GM23338 (cell line): Measurements from ENCODE around the gene C17orf107. TPM values are rescaled to one million over a fixed set of nuclear protein-coding genes. Genes with fewer than 3 reads are reported as not detected.
A peak's percentile ranks its signal among the peaks of the same experiment; 100 is the strongest.

ENCODE experiments used
- ATAC-seq: fragments of 200-7000 bp; cut with Tn5 transposase; 3 replicates; pipeline ENCODE4 v1.9.1; 2020
- DNase-seq: peaks from one replicate; pipeline ENCODE4 v3.0.0-alpha.2; 2015; ENCODE audit warnings: low spot score
- H2AFZ ChIP-seq: fragments of 200-600 bp; sonication (generic); 2 replicates; pipeline ENCODE4 v1.8.0; 2016; ENCODE audit warnings: antibody characterized with exemption, mild to moderate bottlenecking, moderate library complexity
- H3F3A ChIP-seq: fragments of 200-600 bp; sonication (generic); replicated peaks from 2 replicates; pipeline ENCODE4 v1.8.0; 2017; ENCODE audit warnings: antibody characterized with exemption, mixed run types, low read depth
- H3K27ac ChIP-seq: fragments of 200-600 bp; sonication (generic); 2 replicates; pipeline ENCODE4 v1.6.1; 2016; ENCODE audit warnings: low read depth
- H3K27me3 ChIP-seq: fragments of 200-600 bp; sonication (generic); 2 replicates; pipeline ENCODE4 v1.8.0; 2016; ENCODE audit warnings: mild to moderate bottlenecking, mixed run types, moderate library complexity; ENCODE audit not compliant: insufficient read depth
- H3K36me3 ChIP-seq: fragments of 200-600 bp; sonication (generic); 2 replicates; pipeline ENCODE4 v1.8.0; 2016; ENCODE audit warnings: mild to moderate bottlenecking; ENCODE audit not compliant: insufficient read depth
- H3K4me1 ChIP-seq: fragments of 200-600 bp; sonication (generic); 2 replicates; pipeline ENCODE4 v1.8.0; 2016; ENCODE audit warnings: mild to moderate bottlenecking, moderate library complexity; ENCODE audit not compliant: insufficient read depth
- H3K4me2 ChIP-seq: fragments of 200-600 bp; sonication (generic); 2 replicates; pipeline ENCODE4 v1.7.1; 2017; ENCODE audit warnings: mixed run types
- H3K4me3 ChIP-seq: fragments of 200-600 bp; sonication (generic); 2 replicates; pipeline ENCODE4 v1.6.1; 2016; ENCODE audit warnings: mixed run types
- H3K79me2 ChIP-seq: fragments of 200-600 bp; sonication (generic); replicated peaks from 2 replicates; pipeline ENCODE4 v1.8.0; 2017; ENCODE audit warnings: mild to moderate bottlenecking; ENCODE audit not compliant: insufficient read depth
- H3K9me2 ChIP-seq: fragments of 200-600 bp; sonication (generic); 2 replicates; pipeline ENCODE4 v1.8.0; 2017; ENCODE audit not compliant: insufficient read depth
- H4K20me1 ChIP-seq: fragments of 200-600 bp; sonication (generic); replicated peaks from 2 replicates; pipeline ENCODE4 v1.8.0; 2017; ENCODE audit warnings: mild to moderate bottlenecking; ENCODE audit not compliant: insufficient read depth
- H3K27ac Mint-ChIP-seq: 2 replicates; pipeline ENCODE4 v1.8.0; 2020; ENCODE audit warnings: inconsistent platforms, mild to moderate bottlenecking, moderate library complexity, mixed read lengths
- H3K27me3 Mint-ChIP-seq: 3 replicates; pipeline ENCODE4 v1.8.0; 2022; ENCODE audit warnings: low read depth, mild to moderate bottlenecking, moderate library complexity, mixed read lengths, inconsistent platforms; ENCODE audit not compliant: insufficient read depth, poor library complexity
- H3K36me3 Mint-ChIP-seq: 3 replicates; pipeline ENCODE4 v1.8.0; 2021; ENCODE audit warnings: low read depth, mild to moderate bottlenecking, inconsistent platforms, moderate library complexity, mixed read lengths
- H3K4me1 Mint-ChIP-seq: 3 replicates; pipeline ENCODE4 v1.8.0; 2020; ENCODE audit warnings: mild to moderate bottlenecking, inconsistent platforms, mixed read lengths
- H3K4me3 Mint-ChIP-seq: 3 replicates; pipeline ENCODE4 v1.8.0; 2021; ENCODE audit warnings: moderate library complexity, mild to moderate bottlenecking, inconsistent platforms, mixed read lengths
- H3K9me3 Mint-ChIP-seq: 3 replicates; pipeline ENCODE4 v1.8.0; 2020; ENCODE audit warnings: moderate library complexity, mild to moderate bottlenecking, inconsistent platforms, mixed read lengths
- CREB1 ChIP-seq: fragments of 250-450 bp; sonication (Bioruptor Pico); IDR thresholded peaks from 2 replicates; pipeline ENCODE4 v1.5.0; 2020; ENCODE audit warnings: low read depth, mild to moderate bottlenecking, moderate library complexity
- ETS1 ChIP-seq: IDR thresholded peaks from 2 replicates; pipeline ENCODE4 v1.6.1; 2016; ENCODE audit warnings: antibody characterized with exemption
- EZH2phosphoT487 ChIP-seq: fragments of 200-600 bp; sonication (generic); IDR thresholded peaks from one replicate; pipeline ENCODE4 v1.8.1; 2018; ENCODE audit warnings: antibody characterized with exemption; ENCODE audit not compliant: unreplicated experiment
- NANOG ChIP-seq: IDR thresholded peaks from 2 replicates; pipeline ENCODE4 v1.6.1; 2016; ENCODE audit warnings: antibody characterized with exemption, borderline replicate concordance
- POLR2AphosphoS5 ChIP-seq: IDR thresholded peaks from 2 replicates; pipeline ENCODE4 v1.6.1; 2016; ENCODE audit warnings: antibody characterized with exemption, low read depth
- REST ChIP-seq: IDR thresholded peaks from one replicate; pipeline ENCODE4 v1.6.1; 2018; ENCODE audit warnings: antibody characterized with exemption; ENCODE audit not compliant: unreplicated experiment
- STAT1 ChIP-seq: IDR thresholded peaks from one replicate; pipeline ENCODE4 v1.6.1; 2016; ENCODE audit warnings: antibody characterized with exemption; ENCODE audit not compliant: unreplicated experiment
- ZNF331 ChIP-seq: fragments of 250-450 bp; sonication (Bioruptor Pico); IDR thresholded peaks from 2 replicates; pipeline ENCODE4 v1.5.0; 2020; ENCODE audit warnings: low read depth, mild to moderate bottlenecking, moderate library complexity
- ZNF462 ChIP-seq: fragments of 250-450 bp; sonication (Bioruptor Pico); IDR thresholded peaks from 2 replicates; pipeline ENCODE4 v1.5.0; 2020; ENCODE audit warnings: mild to moderate bottlenecking, moderate library complexity
- polyA plus RNA-seq: library from polyadenylated mRNA; unstranded; fragments of >200 nt; fragmentation: Nextera tagmentation; extraction: Ambion mirVana; gene quantifications from 2 replicates; pipeline ENCODE4 v1.2.1, GENCODE V29; 2016
- total RNA-seq: library from RNA; depleted of rRNA; stranded (reverse); fragments of >200 nt; shearing (Covaris generic); gene quantifications from 2 replicates; pipeline ENCODE4 v1.2.3, GENCODE V29; 2014

Gene C17orf107
- total and polyA plus RNA-seq, 2 experiments from 2014 or later = 1.9 to 5.9 TPM

GRCh38 chr17:4941319-4941610 is 41.9 kb downstream of the C17orf107 start:
- Mint-ChIP-seq H3K4me3 (peak overlapping the region; percentile 92), H3K4me1 (peaks cover 41% of the 10 kb centered on the region), H3K27me3 (peaks cover 34% of the 10 kb centered on the region), H3K27ac (peak overlapping the region; percentile 100), H3K36me3 (peaks cover 86% of the 10 kb centered on the region), H3K9me3 (no peaks in the 10 kb centered on the region)
- H3K27ac ChIP-seq = peak overlapping the region; percentile 80; the same call in 1 of the 2 replicates
- peak overlapping the region; percentile 99 for H3K4me2 ChIP-seq
- DNase-seq (no peak), ATAC-seq (no peak)
- peaks cover 54% of the 10 kb centered on the region for H3F3A ChIP-seq
- peak overlapping the region; percentile 78 for H3K4me3 ChIP-seq
- H3K27me3 ChIP-seq = no peaks in the 10 kb centered on the region
- H3K36me3 ChIP-seq = peaks cover 15% of the 10 kb centered on the region
- H2AFZ ChIP-seq = no peak overlapping the region
- no peaks in the 10 kb centered on the region for H3K9me2 ChIP-seq
- H4K20me1 ChIP-seq = peaks cover 27% of the 10 kb centered on the region
- H3K79me2 ChIP-seq = peaks cover 49% of the 10 kb centered on the region
- peaks cover 36% of the 10 kb centered on the region for H3K4me1 ChIP-seq
- no peak for TF ChIP-seq EZH2phosphoT487
- no peak for TF ChIP-seq STAT1
- no peak for TF ChIP-seq CREB1 (CRISPR knock-in tag)
- TF ChIP-seq POLR2AphosphoS5 = no peak
- no peak for TF ChIP-seq ETS1
- TF ChIP-seq ZNF331 (CRISPR knock-in tag) = no peak
- TF ChIP-seq REST = no peak
- no peak for TF ChIP-seq NANOG
- no peak for TF ChIP-seq ZNF462 (CRISPR knock-in tag)
